HCEC 1CT (cell line): ENCODE measurements around the gene FRMD4A.
A peak's percentile ranks its signal among the peaks of the same experiment; 100 is the strongest.
"Not testable (repeated sequence)": the region's sequence is repeated elsewhere in the genome, so short reads cannot be mapped to it uniquely, and the experiment has no call there.

Source experiments
- DNase-seq: peaks from one replicate; pipeline ENCODE4 v3.0.0-alpha.2; 2017

FRMD4A gene

DNA sequence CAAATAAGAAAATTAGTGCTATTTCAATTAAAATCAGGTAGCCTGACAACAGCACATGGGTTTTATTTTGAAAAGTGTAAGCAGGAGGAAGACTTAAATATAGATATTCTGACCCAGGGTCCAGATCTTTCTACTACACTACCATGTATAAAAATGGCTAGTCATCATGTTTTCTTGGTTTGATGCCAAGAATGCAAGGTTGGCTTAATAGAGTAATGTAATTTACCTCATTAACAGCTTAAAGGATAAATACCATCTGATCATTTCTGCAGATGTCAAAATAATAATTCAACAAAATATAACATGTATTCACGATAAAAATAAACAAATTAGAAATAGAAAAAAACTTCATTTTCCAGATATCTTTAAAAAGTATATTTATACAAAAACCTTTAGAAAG, 39.4 kb downstream of the FRMD4A start:
- DNase-seq = no peak

GRCh38 chr10:14285941-14286560, 44.7 kb downstream of the FRMD4A start:
- DNase-seq = no peak

GRCh38 chr10:14282276-14282675, 48.4 kb downstream of the FRMD4A start:
- peak; percentile 2 for DNase-seq

- no peak for DNase-seq
These were observed 52.2 kb downstream of the FRMD4A start for GRCh38 chr10:14278533-14278932.

DNA sequence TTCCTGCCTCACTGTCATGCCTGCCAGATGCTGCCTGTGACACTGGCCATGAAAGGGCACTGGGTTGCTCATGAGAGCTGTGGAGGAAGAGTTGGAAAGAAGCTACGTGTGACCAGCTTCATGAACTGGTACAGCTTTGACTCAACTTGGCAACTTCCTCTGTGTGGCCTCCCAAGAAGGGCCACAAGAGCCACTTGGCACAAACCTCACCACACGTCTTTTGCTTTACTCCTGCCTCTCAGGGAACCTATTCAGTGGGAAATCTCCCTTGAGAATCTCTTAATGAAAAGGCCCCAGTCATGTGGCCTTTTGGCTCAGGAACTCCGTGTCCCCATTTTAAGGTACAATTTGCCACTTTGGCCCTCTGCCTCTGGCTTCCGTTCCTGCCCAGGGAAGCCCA, 54.5 kb downstream of the FRMD4A start:
- DNase-seq = no peak

DNA sequence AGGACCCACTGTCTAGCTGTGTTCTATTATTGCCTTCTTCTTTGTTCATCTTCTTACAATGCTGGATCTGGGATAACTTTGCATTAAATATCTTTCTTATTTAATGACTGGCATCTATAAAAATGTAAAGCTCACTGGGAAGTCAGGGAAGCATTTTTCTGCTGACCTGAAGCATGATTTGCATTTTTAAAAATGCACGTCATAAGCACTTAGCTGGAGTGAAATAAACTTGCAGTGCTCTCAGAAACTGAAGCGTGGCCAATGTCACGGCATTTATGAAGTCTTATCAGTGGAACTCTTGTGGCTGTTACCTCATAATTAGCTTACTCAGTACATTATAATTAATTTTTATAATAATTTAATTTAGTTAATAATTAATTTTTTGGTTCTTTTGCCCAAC, 59.1 kb downstream of the FRMD4A start:
- DNase-seq = no peak

GRCh38 chr10:14270370-14270769, 60.4 kb downstream of the FRMD4A start:
- no peak for DNase-seq

DNA sequence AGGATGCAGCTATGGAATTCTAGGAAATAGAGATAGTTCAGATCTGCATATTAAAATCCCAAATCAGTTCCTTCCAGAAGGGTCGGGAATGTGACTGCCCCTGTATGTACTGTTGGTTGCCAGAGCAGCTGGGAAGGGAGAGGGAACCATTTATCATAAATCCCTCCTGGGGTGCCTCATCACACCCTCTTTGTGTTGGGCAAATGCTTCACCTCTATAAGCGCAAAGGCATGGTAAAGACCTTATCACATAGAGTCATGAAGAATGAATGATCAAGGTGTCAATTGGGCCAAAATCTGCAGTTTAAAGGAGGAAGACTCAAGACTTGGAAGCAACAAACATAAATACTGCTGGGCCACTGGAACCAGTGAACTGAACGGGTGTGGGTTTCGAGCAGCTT, 65.0 kb downstream of the FRMD4A start:
- no peak for DNase-seq

GRCh38 chr10:14262836-14263425, 67.8 kb downstream of the FRMD4A start:
- DNase-seq = no peak

DNA sequence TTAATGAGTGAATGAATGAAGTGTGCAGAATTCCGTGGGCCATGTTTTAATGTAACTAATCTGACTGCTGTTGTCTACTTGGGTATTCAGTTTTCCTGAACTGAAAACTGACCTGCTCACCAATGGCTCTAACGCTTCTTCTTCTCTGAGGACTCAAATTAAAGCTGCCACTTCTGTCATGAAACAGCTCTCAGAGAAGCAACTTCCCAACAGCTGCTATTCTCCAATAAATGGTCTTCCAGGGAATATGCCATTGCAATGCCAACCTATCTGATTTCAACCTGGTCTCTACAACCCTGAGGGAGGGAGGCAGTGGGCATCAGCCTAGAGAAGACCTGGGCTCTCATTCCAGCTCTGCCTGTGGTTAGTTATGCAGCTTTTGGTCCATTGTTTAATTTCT, 69.4 kb downstream of the FRMD4A start:
- DNase-seq = no peak

DNA sequence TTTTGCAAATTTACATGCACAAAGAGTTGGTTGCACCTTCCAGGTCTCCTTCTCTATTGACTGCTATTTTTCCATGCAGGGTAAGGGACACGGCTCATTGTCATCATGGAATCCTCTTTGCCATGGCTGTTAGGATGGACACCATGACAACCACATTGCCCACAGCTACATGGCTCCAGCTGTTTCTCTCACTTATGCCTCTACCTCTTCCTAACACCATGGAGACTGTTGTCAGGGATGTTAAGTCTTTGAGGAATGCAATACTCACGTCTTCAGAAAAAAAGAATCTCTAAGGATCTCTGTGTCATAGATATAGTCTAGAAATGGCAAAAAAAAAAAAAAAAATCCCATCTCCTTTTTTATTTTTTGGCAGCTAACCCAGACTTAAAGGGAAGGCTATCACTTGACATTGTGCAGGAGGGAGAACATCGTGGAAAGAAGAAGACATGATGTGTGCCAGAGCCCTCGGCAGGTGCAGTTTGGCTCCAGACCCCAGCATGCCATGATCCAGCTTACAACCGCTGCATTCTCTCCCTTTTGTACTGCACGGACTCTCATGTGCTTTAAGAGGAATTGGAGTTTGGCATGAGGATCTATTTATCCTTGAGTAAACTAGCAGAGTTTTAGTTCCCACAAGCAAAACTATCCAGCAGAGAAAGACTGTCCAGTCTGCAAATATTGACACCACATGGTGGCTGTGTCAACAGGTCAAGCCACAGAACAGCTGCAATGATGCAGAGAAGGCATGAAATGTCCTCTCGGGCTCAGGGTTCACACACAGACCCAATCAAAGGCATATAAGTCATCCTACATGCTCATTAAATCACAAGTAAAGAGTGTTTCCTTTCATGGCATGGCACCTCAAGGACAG, 70.8 kb downstream of the FRMD4A start:
- peak; percentile 62 for DNase-seq

DNA sequence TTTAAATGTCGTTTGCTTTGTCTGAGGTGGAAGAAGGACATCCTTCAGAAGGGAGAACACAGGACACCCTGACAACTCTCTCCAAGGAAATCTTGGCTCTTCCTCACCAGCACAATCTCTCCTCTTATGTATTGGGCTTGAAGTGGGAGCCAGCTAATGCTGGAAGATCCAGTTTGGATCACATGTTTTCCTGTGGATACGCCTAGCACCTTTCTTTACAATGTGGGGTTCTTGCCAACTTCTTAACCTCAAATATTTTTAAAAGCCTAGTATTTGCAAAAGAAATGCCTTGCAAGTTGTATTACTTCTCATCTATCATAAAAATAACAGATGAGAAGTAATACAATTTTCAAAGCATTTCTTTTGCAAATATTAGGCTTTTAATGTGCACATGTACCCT, 76.4 kb downstream of the FRMD4A start:
- no peak for DNase-seq

DNA sequence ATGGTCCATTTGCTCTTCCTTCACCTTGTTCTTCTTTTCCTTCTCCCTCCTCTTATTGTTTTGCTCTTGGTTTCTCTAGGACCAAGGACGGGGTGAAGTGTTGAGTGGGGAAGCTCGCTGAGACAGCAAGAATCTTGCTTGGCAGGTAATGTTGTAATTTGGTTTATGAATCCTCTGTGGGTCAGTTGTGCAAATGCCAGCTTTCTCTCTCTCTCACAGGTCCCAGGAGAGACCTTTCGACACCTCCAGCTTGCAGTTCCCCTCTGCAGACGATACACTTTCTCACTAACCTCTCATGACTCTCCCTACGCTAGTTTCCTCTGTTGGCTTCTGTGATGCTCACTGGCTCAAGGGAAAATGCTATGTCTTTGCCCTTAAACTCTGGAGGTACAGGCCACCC, 77.0 kb downstream of the FRMD4A start:
- DNase-seq = no peak

DNA sequence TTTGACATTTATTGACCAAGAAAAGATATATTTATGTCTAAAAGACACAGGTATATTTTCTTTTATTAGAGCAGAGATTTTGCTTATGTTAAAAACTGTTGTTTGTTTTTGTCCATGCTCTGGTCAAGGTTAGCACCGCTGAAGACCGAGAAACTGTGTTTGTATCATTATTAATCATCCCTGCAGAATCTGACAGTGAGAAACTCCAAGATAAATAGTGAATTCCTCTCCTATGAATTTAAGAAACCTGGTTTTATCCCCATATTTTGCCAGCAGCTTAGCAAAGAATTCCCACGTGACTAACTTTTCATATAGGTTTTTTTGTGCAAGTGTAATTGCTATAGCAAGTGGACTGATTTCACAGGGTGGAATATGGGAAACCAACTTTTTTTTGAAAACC, 77.6 kb downstream of the FRMD4A start:
- no peak for DNase-seq

GRCh38 chr10:14250496-14251076, 80.1 kb downstream of the FRMD4A start:
- no peak for DNase-seq

- DNase-seq = no peak
These were observed 83.2 kb downstream of the FRMD4A start for GRCh38 chr10:14247377-14248116.

- peak; percentile 62 for DNase-seq
These were observed 85.9 kb downstream of the FRMD4A start for GRCh38 chr10:14244801-14245211.

GRCh38 chr10:14244147-14244546, 86.6 kb downstream of the FRMD4A start:
- DNase-seq = no peak

- no peak for DNase-seq
These were observed 87.5 kb downstream of the FRMD4A start for GRCh38 chr10:14243221-14243620.

DNA sequence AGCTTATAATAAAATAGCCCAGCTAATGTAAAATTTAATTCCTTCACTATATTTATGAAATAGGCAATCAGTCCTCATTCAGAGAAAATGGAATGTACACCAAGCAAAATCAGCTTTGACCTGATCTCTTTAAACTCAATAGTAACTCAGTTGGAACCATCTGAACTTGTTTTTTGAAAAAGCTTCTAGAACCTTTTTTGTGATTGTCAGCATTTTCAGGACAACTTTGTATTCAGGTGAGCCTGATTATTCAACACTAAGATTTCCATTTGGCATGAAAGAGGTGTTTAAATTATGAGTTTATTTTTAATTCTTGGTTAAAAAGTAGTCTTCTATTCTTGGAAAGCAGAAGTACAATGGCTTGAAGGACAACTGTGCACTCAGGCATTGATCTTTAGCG, 89.5 kb downstream of the FRMD4A start:
- DNase-seq = no peak

GRCh38 chr10:14240253-14241189, 90.2 kb downstream of the FRMD4A start:
- DNase-seq = no peak

- not testable (repeated sequence) for DNase-seq
These were observed 92.1 kb downstream of the FRMD4A start for GRCh38 chr10:14238659-14239058.
